HG02571 (cell line): ENCODE data around the gene IFIT5.
A peak's percentile ranks its signal among the peaks of the same experiment; 100 is the strongest.
"Not testable (repeated sequence)": the region's sequence is repeated elsewhere in the genome, so short reads cannot be mapped to it uniquely, and the experiment has no call there.

Source experiments
- ATAC-seq: cut with Tn5 transposase; IDR thresholded peaks from one replicate; pipeline ENCODE4 v1.9.1; 2021; ENCODE audit warnings: mild to moderate bottlenecking, moderate library complexity; ENCODE audit not compliant: unreplicated experiment

Gene IFIT5

GRCh38 chr10:89392974-89393373 lies 21.4 kb upstream of the IFIT5 start:
- ATAC-seq, result no peak

DNA sequence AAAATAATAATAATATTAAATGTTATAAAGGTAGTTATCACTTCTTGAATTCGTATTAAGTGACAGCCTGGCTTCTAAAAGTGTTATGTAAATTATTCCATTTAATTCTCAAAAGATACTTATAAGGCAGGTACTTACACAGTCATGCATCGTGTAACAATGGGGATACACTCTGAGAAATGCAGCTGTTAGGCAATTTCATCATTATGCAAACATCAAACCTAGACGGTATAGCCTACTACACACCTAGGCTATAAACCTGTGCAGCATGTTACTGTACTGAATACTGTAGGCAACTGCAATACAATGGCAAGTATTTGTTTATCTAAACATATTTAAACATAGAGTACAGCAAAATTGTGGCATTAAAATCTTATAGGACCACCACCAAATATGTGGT lies 20.5 kb upstream of the IFIT5 start:
- ATAC-seq, result no peak

DNA sequence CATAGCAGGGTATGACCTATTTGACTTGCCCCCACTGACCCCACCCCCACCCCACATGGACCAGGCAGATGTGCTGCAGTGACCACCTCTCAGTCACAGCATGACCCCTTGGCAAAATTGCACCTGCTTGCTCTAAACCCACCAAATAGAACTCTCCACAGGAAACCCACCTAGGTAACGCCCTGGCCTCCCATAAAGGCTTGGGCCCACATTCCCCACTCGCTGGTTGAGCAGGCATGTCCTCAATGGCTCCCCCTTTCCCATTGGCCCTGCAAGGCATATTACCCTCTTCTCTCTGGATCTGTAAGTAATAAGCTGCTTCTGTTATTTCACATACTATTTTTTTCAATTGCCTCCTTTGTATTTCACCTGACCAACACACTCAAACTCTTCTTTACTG lies 19.2 kb upstream of the IFIT5 start:
- no peak for ATAC-seq

DNA sequence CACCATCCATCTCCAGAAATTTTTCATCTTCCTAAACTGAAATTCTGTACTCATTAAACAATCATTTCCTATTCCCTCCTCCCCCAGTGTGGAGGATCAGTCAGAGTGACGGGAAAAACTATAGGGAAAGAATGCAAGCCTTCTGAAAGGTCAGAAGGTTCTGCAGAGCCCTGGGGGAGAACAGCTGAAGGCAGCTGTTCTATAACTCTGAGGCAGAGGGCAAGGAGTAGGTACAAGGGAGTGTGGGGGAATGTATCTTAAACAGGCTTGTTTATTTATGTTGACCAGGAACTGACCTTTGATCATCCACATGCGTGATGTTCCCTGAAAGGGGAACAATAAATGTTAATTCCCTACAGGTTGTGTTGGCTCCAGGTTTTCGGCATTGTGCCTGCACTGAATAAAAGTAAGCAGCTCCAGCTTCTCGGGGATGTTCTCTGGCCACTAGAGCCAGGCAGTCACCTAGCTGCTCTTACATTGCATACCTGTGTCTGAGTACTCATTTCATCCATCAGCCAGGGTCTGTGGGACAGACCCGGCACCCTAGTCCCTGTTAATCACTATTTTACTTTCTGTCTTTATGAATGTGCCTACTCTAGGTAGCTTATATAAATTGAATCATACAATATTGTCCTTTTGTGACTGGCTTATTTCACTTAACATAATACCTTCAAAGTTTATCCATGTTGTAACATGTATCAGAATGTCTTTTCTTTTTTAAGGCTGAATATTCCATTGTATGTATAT lies 16.2 kb upstream of the IFIT5 start:
- ATAC-seq, result no peak

GRCh38 chr10:89399956-89400355 lies 14.4 kb upstream of the IFIT5 start:
- no peak for ATAC-seq

DNA sequence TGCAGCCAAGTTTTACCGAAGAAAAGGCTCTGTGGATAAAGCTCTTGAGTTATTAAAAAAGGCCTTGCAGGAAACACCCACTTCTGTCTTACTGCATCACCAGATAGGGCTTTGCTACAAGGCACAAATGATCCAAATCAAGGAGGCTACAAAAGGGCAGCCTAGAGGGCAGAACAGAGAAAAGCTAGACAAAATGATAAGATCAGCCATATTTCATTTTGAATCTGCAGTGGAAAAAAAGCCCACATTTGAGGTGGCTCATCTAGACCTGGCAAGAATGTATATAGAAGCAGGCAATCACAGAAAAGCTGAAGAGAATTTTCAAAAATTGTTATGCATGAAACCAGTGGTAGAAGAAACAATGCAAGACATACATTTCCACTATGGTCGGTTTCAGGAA lies 11.3 kb upstream of the IFIT5 start:
- no peak for ATAC-seq

- no peak for ATAC-seq
Observed at GRCh38 chr10:89404104-89405047, 10.0 kb upstream of the IFIT5 start.

DNA sequence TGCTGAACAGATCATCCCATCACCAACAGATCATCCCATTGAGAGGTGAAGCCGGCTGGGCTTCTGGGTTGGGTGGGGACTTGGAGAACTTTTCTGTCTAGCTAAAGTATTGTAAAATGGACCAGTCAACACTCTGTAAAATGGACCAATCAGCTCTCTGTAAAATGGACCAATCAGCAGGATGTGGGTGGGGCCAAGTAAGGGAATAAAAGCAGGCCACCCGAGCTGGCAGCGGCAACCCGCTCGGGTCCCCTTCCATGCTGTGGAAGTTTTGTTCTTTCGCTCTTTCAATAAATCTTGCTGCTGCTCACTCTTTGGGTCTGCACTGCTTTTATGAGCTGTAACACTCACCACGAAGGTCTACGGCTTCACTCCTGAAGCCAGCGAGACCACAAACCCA lies 8.2 kb upstream of the IFIT5 start:
- ATAC-seq, result not testable (repeated sequence)

GRCh38 chr10:89407792-89408191 lies 6.6 kb upstream of the IFIT5 start:
- ATAC-seq, result not testable (repeated sequence)

DNA sequence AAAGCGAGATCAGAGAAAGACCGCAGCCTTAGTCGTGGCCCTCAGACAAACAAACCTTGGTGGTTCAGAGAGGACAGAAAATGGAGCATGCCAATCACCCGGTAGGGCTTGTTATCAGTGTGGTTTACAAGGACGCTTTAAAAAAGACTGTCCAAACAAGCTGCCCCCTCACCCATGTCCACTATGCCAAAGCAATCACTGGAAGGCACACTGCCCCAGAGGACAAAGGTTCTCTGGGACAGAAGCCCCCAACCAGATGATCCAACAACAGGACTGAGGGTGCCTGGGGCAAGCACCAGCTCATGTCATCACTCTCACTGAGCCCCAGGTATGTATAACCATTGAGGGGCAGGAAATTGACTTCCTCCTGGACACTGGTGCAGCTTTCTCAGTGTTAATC lies 5.1 kb upstream of the IFIT5 start:
- ATAC-seq, result not testable (repeated sequence)

DNA sequence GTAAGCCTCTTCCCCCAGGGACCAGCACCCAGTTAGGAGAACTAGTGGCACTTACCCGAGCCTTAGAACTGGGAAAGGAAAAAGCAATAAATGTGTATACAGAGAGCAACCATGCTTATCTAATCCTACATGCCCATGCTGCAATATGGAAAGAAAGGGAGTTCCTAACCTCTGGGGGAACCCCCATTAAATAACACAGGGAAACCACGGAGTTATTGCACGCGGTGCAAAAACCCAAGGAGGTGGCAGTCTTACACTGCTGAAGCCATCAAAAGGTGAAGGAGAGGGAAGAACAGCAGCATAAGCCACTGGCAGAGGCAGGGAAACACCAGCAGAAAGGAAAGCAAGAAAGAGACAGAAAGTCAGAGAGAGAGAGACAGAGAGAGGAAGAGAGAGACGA lies 3.8 kb upstream of the IFIT5 start:
- ATAC-seq, result not testable (repeated sequence)

DNA sequence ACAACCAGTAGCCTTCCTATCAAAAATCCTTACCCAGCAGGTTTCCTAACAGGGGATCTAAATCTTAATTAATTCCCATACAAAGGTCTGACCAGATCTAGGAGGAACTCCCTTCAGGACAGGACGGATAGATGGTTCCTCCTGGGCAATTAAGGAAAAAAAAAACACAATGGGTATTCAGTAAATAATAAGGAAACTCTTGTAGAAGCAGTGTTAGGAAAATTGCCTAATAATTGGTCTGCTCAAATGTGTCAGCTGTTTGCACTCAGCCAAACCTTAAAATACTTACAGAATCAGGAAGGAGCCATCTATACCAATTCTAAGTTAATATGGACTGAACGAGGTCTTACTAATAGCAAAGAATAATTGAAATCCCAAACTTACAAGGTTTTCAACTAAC lies 3.2 kb upstream of the IFIT5 start:
- ATAC-seq, result not testable (repeated sequence)

- not testable (repeated sequence) for ATAC-seq
Observed at GRCh38 chr10:89412276-89412675, 2.1 kb upstream of the IFIT5 start.

GRCh38 chr10:89413398-89413912 lies 913 bp upstream of the IFIT5 start:
- no peak for ATAC-seq

DNA sequence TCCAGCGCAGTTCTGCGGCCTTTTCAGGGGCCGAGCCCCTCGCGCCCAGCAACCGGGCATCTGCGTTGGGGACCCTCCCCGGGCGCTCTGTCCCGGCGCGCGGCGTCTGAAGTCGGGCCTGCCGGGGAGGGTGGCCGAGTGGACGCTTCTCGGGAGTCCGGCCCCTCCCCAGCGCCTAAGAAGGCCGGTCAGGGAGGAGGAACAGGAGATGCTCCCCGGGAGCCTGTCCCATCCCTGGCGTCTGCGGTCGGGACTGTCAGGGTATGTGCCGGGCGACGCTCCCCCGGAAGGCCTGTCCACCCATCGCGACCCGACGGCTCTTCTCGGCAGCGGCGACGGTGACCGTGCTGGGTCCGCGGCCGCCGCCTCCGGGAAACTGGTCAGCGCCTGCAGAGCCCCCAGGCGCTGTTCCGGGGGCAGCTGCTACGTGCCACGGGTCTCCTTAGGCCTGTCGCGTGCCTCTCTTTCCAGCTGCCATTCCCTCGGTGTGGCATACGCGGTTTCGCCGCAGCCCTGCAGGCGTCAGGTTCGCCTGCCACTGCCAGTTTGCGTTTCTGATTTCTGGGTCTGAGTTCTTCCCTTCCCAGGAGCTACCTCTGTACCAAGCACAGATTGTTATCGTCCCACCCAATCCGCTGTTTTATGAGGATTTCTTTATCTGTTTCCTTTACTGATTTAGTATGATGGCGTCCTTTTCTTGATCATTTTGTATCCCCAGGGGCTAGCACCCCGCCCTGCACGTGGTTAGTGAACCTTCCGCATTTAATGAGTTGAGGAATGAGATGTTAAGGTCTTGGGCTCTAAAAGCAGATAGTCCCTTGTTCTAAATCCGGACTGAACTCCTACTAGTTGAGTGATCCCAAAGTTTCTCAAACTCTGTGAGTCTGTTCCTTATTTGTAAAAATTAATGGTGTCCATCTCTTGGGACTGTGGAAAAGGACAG lies 782 bp downstream of the IFIT5 start:
- ATAC-seq, result peak; percentile 35

GRCh38 chr10:89416465-89416864 lies 2.1 kb downstream of the IFIT5 start:
- no peak for ATAC-seq

- no peak for ATAC-seq
Observed at GRCh38 chr10:89419548-89419947, 5.2 kb downstream of the IFIT5 start.

DNA sequence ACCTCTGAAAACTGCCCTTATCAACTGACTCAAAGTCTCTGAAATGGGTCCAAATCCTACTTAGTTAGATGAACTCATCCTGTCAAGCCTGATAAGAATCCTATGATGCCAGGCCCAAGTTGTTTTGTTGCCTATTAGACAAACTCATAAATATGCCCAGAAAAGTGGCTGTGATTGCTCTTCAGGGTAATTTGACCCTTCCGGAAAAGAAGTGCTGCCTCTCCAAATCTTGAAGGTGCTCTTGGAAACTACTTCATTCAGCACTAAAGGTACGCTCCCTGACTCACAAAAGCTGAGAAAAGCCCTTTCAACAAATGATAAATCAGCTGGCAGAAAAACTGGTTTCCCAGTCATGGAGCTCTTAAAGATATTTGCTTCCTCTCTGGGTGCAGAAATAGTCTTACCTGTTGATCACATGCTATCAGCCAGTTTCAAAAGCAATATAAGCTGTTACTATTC lies 6.7 kb downstream of the IFIT5 start:
- ATAC-seq, result no peak

DNA sequence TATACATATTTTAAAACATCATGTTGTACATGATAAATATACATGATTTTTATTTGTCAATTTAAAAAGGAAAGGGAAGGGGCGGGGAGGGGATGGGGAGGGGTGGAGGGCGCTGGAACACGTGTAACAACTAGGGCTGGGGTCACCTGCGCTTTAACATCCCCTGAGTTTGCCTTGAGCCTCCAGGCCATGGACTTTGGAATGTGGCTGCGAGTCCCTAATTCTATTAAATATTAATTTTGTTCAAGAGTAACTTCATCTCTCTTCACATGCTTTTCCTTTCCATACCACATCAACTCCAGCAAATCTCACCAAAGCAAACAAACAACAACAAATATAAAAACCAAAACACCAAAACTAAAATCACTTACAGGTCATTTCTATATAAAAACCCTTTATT lies 10.6 kb downstream of the IFIT5 start:
- no peak for ATAC-seq

DNA sequence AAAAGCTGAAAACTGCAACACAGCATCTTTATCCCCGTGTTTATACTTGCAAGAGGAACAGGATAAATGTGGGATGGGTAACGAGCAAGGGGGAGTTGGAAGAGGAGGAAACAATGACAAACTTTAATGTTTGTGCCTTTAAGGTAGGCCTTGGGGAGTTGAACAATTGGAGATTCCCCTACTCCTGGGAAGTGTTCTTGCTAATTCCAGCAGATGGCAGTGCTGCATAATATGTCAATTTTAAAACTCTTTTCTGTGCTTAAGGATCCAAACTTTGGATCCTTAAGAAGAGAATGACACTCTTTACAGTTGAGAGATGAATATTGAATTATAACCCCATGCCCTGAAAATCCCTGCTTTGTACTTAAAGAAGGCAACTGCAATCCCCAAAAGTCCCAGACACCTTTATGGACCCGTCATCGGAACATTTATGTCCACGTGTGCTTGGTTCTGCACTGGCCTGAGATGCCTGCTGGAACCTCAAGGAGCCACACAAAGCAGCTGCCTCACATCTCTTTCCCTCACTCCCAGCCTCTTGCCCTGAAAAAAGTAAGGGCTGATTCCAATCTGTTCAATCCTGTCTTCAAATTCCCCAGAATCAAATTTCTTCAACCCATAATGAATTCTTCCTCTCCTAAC lies 12.0 kb downstream of the IFIT5 start:
- no peak for ATAC-seq
